RKO (cell line): ENCODE measurements around the gene DAZ2.
"Not testable (repeated sequence)": the region's sequence is repeated elsewhere in the genome, so short reads cannot be mapped to it uniquely, and the experiment has no call there.

Source experiments
- DNase-seq: peaks from one replicate; pipeline ENCODE4 v3.0.0-alpha.2; 2016; ENCODE audit warnings: low spot score

The DAZ2 gene, protein sequence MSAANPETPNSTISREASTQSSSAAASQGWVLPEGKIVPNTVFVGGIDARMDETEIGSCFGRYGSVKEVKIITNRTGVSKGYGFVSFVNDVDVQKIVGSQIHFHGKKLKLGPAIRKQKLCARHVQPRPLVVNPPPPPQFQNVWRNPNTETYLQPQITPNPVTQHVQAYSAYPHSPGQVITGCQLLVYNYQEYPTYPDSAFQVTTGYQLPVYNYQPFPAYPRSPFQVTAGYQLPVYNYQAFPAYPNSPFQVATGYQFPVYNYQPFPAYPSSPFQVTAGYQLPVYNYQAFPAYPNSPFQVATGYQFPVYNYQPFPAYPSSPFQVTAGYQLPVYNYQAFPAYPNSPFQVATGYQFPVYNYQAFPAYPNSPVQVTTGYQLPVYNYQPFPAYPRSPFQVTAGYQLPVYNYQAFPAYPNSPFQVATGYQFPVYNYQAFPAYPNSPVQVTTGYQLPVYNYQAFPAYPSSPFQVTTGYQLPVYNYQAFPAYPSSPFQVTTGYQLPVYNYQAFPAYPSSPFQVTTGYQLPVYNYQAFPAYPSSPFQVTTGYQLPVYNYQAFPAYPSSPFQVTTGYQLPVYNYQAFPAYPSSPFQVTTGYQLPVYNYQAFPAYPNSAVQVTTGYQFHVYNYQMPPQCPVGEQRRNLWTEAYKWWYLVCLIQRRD

DNA sequence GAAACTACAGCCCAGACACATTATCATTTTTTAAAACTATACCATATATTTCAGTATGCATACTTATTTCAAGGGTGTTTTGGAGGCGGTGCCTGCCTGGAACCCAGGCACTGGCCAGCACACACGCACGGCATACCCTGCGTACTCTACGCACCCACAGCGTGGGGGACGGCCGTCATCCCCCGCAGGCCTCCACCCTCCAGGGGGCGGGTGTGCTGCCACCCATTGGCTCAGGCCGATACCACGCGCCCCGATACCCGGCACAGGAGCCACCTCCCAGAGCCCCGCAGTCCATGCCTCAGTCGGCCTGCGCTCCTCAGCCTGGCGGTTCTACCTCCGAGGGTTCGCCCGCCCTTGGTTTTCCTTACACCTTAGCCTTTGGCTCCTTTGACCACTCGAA, at the start of gene DAZ2:
DAZ2 (plus strand) TSS at position 301 of the 400 bp plus-strand sequence. CDS start 208 bp downstream, outside the sequence.
- not testable (repeated sequence) for DNase-seq

GRCh38 chrY:23198908-23199307, 20.4 kb upstream of the DAZ2 start, which contains the start of gene DAZ1:
Gene DAZ1 (minus strand): TSS chrY:23199008. CDS start chrY:23198800, 208 bp downstream.
- DNase-seq: not testable (repeated sequence)

GRCh38 chrY:23207455-23207854, 11.9 kb upstream of the DAZ2 start:
- not testable (repeated sequence) for DNase-seq

DNA sequence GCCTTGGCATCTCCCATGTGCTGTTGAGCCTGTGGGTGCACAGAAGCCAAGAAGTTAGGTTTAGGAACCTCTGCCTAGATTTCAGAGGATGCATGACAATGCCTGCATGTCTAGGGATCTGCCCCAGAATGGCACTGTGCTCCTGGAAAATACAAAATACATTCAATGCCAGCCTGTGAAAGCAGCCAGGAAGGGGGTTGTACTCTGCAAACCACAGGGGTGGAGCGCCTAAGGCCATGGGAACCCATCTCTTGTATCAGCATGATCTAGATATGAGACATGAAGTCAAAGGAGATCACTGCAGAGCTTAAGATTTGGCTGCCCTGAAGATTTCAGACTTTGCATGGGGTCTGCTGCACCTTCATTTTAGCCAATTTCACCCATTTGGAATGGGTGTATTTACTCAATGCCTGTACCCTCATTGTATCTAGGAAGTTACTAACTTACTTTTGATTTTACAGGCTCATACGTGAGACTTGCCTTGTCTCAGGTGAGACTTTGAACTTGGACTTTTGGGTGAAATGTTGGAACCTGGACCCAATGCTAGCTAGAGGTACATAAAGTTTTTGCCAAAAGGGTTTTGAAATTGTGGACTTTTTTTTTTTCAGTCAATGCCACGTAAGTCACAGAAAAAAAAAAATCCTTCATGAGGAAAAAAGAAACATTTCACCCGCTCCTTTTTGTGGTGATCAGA, 9.4 kb upstream of the DAZ2 start:
- not testable (repeated sequence) for DNase-seq

DNA sequence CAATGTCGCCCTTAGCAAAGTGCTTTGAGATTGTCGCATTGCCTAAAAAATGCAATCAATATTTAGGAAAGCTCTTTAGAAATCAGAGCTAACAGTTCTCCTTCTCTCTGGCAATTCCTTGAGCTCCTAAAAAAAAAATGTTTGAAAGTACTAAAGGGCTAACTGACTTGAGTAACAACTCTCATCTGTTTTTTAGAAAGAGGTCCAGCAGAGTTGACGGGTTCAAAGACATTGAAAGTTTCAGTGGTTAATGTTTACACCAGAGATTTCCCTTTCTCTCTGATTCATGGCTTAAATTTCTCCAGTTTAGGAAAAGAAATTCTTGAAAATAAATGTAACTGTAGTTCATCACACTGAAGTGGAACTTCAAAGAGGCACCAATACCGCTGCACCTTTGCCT, 8.7 kb upstream of the DAZ2 start:
- DNase-seq: not testable (repeated sequence)
